AG09319 (cell line): Measurements from ENCODE around the gene SV2C.
"Not testable (repeated sequence)": the region's sequence is repeated elsewhere in the genome, so short reads cannot be mapped to it uniquely, and the experiment has no call there.

Experiments
- DNase-seq: peaks from one replicate; pipeline ENCODE4 v3.0.0-alpha.2; 2010; ENCODE audit warnings: low read depth; ENCODE audit errors: extremely low read depth
- CTCF ChIP-seq: IDR thresholded peaks from 2 replicates; pipeline ENCODE4 v1.5.1; 2011; ENCODE audit warnings: low read depth, mild to moderate bottlenecking, inconsistent platforms, low read length, moderate library complexity

The SV2C gene

DNA sequence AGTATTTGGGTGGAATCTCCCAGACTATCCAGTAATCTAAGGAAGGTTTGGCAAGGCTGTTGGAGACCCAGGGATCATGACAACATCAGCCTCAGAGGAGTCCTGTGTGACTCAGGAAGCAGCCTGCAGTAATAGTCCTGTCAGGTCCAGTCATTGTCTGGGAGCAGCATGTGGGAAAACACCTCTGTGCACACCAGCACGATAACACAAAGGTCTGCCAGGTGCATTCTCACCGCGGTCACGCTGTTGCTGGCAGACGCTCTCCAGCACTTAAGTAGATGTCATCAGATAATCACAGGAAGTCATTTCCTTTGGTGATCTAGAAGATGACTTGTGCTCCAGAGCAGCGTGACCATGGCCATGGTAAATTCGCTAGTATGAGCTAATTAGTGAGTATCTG is 220.7 kb downstream of the SV2C start:
- no peak for DNase-seq
- no peak for TF ChIP-seq CTCF

- no peak for DNase-seq
- no peak for TF ChIP-seq CTCF
These were observed 222.1 kb downstream of the SV2C start for GRCh38 chr5:76305269-76305668.

DNA sequence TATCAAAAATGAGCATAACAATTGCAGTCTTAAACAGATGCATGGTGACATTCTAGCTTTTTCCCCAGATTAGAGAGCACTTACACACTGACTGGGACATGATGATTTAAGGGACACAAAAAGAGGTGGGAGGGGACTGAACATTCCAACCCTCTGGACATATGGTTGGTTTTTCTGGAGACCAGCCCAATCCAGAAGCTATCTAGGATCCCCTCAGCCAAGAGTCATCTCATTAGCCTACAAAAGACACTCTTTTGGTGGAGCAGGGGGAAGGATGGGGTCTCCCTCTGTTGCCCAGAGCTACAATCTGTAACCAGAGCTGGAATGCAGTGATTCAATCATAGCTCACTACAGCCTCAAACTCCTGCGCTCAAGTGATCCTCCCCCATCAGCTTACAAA is 222.6 kb downstream of the SV2C start:
- no peak for TF ChIP-seq CTCF
- no peak for DNase-seq

DNA sequence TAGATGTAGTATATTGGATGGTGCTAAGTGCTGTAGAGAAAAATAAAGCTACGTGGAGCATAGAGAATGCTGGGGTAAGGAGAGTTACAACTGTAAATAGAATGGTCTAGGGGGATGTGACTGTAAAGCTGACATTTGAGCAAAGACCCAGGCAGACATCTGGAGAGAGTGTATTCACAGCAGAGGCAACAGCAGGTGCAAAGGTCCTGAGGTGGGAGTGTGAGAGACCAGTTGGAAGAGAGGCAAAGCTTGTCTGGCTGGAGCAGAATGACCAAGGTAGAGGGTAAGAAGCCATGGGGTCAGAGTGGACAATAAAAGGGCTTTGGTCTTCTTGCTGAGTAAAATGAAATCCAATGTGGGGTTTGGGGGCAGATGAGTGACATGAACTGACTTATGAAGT is 227.0 kb downstream of the SV2C start:
- DNase-seq = no peak
- no peak for TF ChIP-seq CTCF

GRCh38 chr5:76312783-76313182 is 229.6 kb downstream of the SV2C start:
- no peak for TF ChIP-seq CTCF
- no peak for DNase-seq

GRCh38 chr5:76314643-76315042 is 231.5 kb downstream of the SV2C start:
- TF ChIP-seq CTCF = no peak
- DNase-seq = no peak

DNA sequence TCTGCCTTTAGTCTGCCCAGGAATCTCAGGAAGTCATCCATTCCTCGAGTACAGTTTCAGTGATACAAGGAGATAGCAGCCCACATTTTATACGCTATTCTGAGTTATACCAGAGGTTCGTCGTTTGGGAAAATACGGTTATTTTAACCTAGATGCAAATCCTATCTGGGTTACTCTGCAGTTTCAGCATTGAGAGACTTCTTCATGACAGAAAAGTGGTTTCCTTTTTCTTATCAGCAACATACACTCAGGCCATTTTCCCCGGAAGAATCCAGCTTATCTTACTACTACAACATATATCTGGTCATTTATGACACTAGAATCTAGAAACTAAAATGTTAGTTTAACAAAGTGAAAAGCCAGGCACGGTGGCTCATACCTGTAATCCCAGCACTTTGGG is 236.5 kb downstream of the SV2C start:
- TF ChIP-seq CTCF = no peak
- DNase-seq = no peak

- DNase-seq = not testable (repeated sequence)
These were observed 240.3 kb downstream of the SV2C start for GRCh38 chr5:76323494-76323893.
